ENCODE data around the gene ABCB6. TPM values are rescaled to one million over a fixed set of nuclear protein-coding genes. Genes with fewer than 3 reads are reported as not detected.
A peak's percentile ranks its signal among the peaks of the same experiment; 100 is the strongest.

Gene ABCB6
- total and polyA plus RNA-seq, 8 donors = 3.8 to 36.7 (median 7.0) TPM

DNA sequence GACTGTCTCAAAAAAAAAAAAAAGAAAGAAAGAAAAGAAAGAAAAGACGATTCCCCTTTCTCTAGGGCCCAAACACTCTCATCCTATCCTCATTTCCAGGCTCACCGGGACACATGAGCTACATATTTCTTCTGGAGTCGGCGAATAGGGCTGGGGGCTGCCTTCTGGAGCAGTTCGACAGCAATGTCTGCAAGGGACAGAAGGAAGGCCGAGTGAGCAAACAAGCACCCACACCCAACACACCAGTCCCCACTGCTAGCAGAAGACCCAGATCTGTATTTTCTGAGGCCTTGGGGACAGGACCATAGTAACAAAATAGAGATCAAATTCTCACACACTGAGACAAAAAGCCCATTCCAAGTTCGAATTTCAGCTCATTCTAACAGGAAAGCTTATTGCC is 43.3 kb downstream of the ABCB6 start:
- intact Hi-C loops (cut with DNase I) = no loop called here
- TF ChIP-seq, protein P1, sequence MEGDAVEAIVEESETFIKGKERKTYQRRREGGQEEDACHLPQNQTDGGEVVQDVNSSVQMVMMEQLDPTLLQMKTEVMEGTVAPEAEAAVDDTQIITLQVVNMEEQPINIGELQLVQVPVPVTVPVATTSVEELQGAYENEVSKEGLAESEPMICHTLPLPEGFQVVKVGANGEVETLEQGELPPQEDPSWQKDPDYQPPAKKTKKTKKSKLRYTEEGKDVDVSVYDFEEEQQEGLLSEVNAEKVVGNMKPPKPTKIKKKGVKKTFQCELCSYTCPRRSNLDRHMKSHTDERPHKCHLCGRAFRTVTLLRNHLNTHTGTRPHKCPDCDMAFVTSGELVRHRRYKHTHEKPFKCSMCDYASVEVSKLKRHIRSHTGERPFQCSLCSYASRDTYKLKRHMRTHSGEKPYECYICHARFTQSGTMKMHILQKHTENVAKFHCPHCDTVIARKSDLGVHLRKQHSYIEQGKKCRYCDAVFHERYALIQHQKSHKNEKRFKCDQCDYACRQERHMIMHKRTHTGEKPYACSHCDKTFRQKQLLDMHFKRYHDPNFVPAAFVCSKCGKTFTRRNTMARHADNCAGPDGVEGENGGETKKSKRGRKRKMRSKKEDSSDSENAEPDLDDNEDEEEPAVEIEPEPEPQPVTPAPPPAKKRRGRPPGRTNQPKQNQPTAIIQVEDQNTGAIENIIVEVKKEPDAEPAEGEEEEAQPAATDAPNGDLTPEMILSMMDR (IDR thresholded peaks at IDR 0.05) = no peak
- FAIRE-seq (no peak), DNase-seq (no peak), ATAC-seq (no peak)
- H3K9me3 ChIP-seq = no peaks in the 10 kb centered on the region
- peak overlapping the region in 1 of 4 donors; percentile 97 for H3K4me3 ChIP-seq
- H3K4me1 ChIP-seq = peaks cover 15 to 19% (median 17%) of the 10 kb centered on the region in 3 donors
- H3K27me3 ChIP-seq = no peaks in the 10 kb centered on the region
- peaks cover 0 to 32% (median 0%) of the 10 kb centered on the region in 3 donors for H3K36me3 ChIP-seq
- peak overlapping the region in 2 of 4 donors; percentile 94 to 99 for H3K27ac ChIP-seq
- WGBS, 2 donors = 70 to 73% methylated on average over 7 of the region's 7 CpGs

DNA sequence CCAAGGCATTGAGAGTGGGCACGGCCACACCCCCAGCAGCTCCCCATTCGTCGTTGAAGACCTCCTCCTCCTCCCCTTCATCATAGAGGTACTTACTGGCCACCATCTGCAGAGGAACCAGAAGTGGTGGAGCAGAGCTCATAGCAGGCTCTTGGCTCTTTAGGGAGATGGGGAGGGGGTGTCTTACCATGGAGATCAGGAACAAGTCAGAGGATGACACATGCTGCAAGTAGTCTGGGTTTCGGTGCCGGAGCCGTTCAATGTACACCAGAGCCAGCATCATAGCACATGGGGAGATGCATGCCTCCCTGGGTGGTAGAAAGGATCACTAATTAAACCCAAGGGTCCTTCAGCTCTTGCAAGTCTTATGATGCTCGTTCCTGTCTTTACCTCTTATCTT is 44.0 kb downstream of the ABCB6 start:
- peaks cover 0 to 28% (median 0%) of the 10 kb centered on the region in 3 donors for H3K36me3 ChIP-seq
- H3K4me3 ChIP-seq = no peak overlapping the region
- TF ChIP-seq, protein P1 (IDR thresholded peaks at IDR 0.05) = no peak
- WGBS, 2 donors = 80 to 87% methylated on average over 7 of the region's 7 CpGs
- intact Hi-C loops (cut with DNase I) = loop anchor here in 2 of 3 donors (5.0 kb wide), 2 partner anchors 118 to 122 kb away; no protein-coding TSS in a partner anchor
- H3K9me3 ChIP-seq = no peaks in the 10 kb centered on the region
- DNase-seq (no peak), ATAC-seq (no peak), FAIRE-seq (no peak)
- no peak overlapping the region for H3K27ac ChIP-seq
- peaks cover 15 to 19% (median 17%) of the 10 kb centered on the region in 3 donors for H3K4me1 ChIP-seq
- no peaks in the 10 kb centered on the region for H3K27me3 ChIP-seq

DNA sequence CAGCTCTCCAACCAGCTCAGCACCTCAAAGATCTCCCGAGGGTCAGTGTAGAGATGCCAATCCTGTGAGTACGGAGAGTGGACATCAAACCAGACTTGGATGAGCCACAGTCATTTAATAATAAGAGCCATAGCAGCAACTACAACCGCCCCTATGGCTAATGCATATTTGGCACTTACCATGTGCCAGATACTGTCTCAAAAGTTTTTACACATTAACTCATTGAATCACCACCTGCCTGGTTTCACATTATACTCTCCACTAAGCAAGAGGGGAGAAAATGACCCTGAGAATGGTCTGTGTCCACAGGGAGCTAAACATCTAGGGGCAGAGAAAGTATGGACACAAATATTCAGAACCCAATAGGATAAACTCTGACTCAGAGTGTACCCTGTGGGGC is 44.6 kb downstream of the ABCB6 start:
- intact Hi-C loops (cut with DNase I) = loop anchor here in 2 of 3 donors (5.0 kb wide), 2 partner anchors 118 to 123 kb away; no protein-coding TSS in a partner anchor
- peaks cover 11 to 13% (median 11%) of the 10 kb centered on the region in 3 donors for H3K4me1 ChIP-seq
- no peak overlapping the region for H3K27ac ChIP-seq
- no peaks in the 10 kb centered on the region for H3K27me3 ChIP-seq
- TF ChIP-seq, protein P1 (IDR thresholded peaks at IDR 0.05) = no peak
- peaks cover 0 to 28% (median 0%) of the 10 kb centered on the region in 3 donors for H3K36me3 ChIP-seq
- no peaks in the 10 kb centered on the region for H3K9me3 ChIP-seq
- H3K4me3 ChIP-seq = no peak overlapping the region
- 70 to 73% methylated on average over 3 of the region's 3 CpGs for WGBS, 2 donors
- FAIRE-seq = no peak
- ATAC-seq = no peak
- no peak for DNase-seq

DNA sequence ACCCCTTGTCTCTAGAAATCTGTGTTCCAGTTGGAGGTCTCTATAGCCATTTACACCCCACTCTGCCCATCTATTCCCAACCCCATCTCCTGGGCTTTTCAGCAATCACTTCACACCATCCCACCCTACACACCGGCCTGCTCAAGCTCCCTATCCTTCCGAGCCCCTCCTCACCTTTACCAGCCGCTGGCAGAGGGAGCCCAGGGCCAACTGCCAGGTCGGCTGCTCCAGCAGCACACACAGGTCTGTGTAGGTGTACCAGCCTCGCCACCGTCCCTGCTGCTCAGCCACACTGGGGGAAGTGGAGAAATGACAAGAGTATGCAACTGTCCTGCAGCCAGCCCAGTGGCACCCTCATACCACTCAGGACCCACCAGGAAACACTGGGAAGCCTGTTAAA is 45.6 kb downstream of the ABCB6 start:
- WGBS, 2 donors = 85 to 89% methylated on average over 6 of the region's 6 CpGs
- H3K36me3 ChIP-seq = peaks cover 0 to 28% (median 0%) of the 10 kb centered on the region in 3 donors
- ATAC-seq (no peak), DNase-seq (no peak), FAIRE-seq (no peak)
- no peaks in the 10 kb centered on the region for H3K27me3 ChIP-seq
- intact Hi-C loops (cut with DNase I) = loop anchor here in 2 of 3 donors (5.0 kb wide), 2 partner anchors 119 to 124 kb away; no protein-coding TSS in a partner anchor
- H3K4me3 ChIP-seq = no peak overlapping the region
- TF ChIP-seq, protein P1 (IDR thresholded peaks at IDR 0.05) = no peak
- H3K27ac ChIP-seq = no peak overlapping the region
- peaks cover 5 to 9% (median 7%) of the 10 kb centered on the region in 3 donors for H3K4me1 ChIP-seq
- no peaks in the 10 kb centered on the region for H3K9me3 ChIP-seq

All from pancreas (tissue), 10 donors.